Heart right ventricle (tissue), 16 donors: ENCODE results near the gene RBFOX1. TPM values are rescaled to one million over a fixed set of nuclear protein-coding genes. Genes with fewer than 3 reads are reported as not detected.

ENCODE experiments used
- ATAC-seq, 8 donors: fragments of 200-7000 bp; cut with Tn5 transposase; one replicate each; pipeline ENCODE4 v1.9.1; 2020; ENCODE audit warnings: mild to moderate bottlenecking in 8 of 8, moderate library complexity in 8 of 8, moderate number of reproducible peaks in 1 of 8
- DNase-seq, 2 donors: peaks; one replicate each; pipeline ENCODE4 v3.0.0-alpha.2; 2020
- H3K27ac ChIP-seq, 10 donors: fragments of 200-600 bp; sonication (generic) in 2 of 10; one replicate each; pipeline versions ENCODE4 v1.5.0 to v1.8.0; 2020 to 2022; ENCODE audit warnings: mild to moderate bottlenecking in 3 of 10
- H3K27me3 ChIP-seq, 7 donors: fragments of 200-600 bp; one replicate each; pipeline ENCODE4 v1.8.0; 2021 to 2022; ENCODE audit warnings: mild to moderate bottlenecking in 2 of 7
- H3K36me3 ChIP-seq, 9 donors: fragments of 200-600 bp; sonication (generic) in 1 of 9; one replicate each; pipeline versions ENCODE4 v1.5.0 to v1.8.0; 2020 to 2022; ENCODE audit warnings: mild to moderate bottlenecking in 2 of 9
- H3K4me1 ChIP-seq, 9 donors: fragments of 200-600 bp; sonication (generic) in 1 of 9; one replicate each; pipeline versions ENCODE4 v1.5.0 to v1.8.0; 2020 to 2022; ENCODE audit warnings: mild to moderate bottlenecking in 4 of 9
- H3K4me3 ChIP-seq, 10 donors: fragments of 200-600 bp; sonication (generic) in 2 of 10; one replicate each; pipeline versions ENCODE4 v1.5.0 to v1.8.0; 2020 to 2022; ENCODE audit warnings: mild to moderate bottlenecking in 7 of 10, moderate library complexity in 2 of 10
- H3K9me3 ChIP-seq, 11 donors: fragments of 200-600 bp in 10 of 11; sonication (generic) in 2 of 11; one replicate each; pipeline versions ENCODE4 v1.5.0 to v1.8.0; 2013 to 2022; ENCODE audit warnings: mild to moderate bottlenecking in 2 of 11, control low read depth in 1 of 11, moderate library complexity in 1 of 11
- WGBS, 2 donors: extraction: QIAGEN DNeasy Blood & Tissue Kit; methylation state at CpG; one replicate each; pipeline ENCODE4 v1.1.7; 2013; ENCODE audit warnings: inconsistent platforms in 1 of 2; 5-methylcytosine and 5-hydroxymethylcytosine counted together
- intact Hi-C, 10 donors: fragments of 100-400 bp; cut with DNase I; formaldehyde crosslinking; loops; one replicate each; pipeline versions ENCODE4 v1.11.1 to v1.14.2; 2022
- polyA plus RNA-seq, 2 donors: library from polyadenylated mRNA; stranded (reverse); fragments of 200-250 nt; gene quantifications; one replicate each; pipeline ENCODE4 v1.2.3, GENCODE V29; 2013
- total RNA-seq, 10 donors: library from RNA; stranded (reverse); fragmentation: NEBNext Ultra II Directional in 3 of 10; extraction: Animal tissue kit (Norgen Biotek cat#: 25700) in 3 of 10; gene quantifications; one replicate each; pipeline versions ENCODE4 v1.2.1 to v1.2.4, GENCODE V29; 2021 to 2023
- TF ChIP-seq, protein P1 (sequence below), 9 donors: fragments of 200-600 bp; sonication (generic) in 2 of 9; IDR thresholded peaks; one replicate each; pipeline versions ENCODE4 v1.5.0 to v1.8.0; 2021 to 2022; ENCODE audit warnings: antibody characterized with exemption in 9 of 9, mild to moderate bottlenecking in 5 of 9, moderate library complexity in 1 of 9
- donor health status: Arrhythmogenic right ventricular cardiomyopathy.
- donor health status: ischemic (EF 13 %, LVEDD 7.1; RV severe dilation, severe dysfunction).
- donor health status: healthy with polysubstance abuse.
- donor health status: DM: no; HTN: yes; CAD: no.
- donor health status: DM: no; HTN: no; CAD: no.
- donor health status: ischemic (EF 25% LVEDD 6.9; RV normal size, moderate dysfunction).
- donor health status: ischemic (EF 25% LVEDD 5.7; RV mildly dilated, moderate dysfunction).
- donor health status: healthy.
- donor health status: DM: yes; HTN: yes; CAD: no.
- donor health status: Ischemic cardiomyopathy.
- donor health status: ischemic (EF 35%, LVEDD 5.7; RV mildly dilated, moderate dysfunction).
- donor health status: nonischemic (EF 11% LVEDD 7.7; RV severe dilation, severe dysfunction).
- donor health status: DM: yes; HTN: yes; CAD: no.
- donor health status: PGD.
- donor health status: ischemic (EF 29% LVEDD 5.4; RV normal size, mild dysfunction).
- donor health status: nonischemic (EF 23%, LVEDD 6.1; RV moderate dilation, normal function).

RBFOX1 gene
- total and polyA plus RNA-seq, 12 donors: 11.1 to 82.9 (median 53.4) TPM

DNA sequence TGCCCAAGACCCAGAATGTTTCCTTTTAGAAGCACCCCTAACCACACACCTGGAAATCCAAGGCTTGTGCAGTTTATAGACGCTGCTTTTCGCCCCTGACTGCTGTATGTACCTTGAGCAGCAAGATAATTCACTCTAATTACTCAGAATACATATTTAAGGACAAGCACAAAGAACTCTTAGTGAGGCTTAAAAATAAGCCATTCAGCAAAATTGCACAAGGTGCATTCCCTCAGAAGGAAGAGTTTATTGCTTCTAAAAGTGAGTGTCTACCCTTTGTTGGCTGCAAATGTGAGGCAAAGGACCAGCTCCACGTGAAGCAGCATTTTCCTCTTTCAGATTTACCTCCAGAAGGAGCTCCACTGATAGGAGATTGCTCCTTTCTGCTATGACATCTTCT, 208.4 kb downstream of the RBFOX1 start:
- WGBS, 2 donors: 49 to 66% methylated on average over 3 of the region's 3 CpGs
- Histone ChIP-seq H3K9me3 (peaks cover 0 to 25% (median 0%) of the 10 kb centered on the region in 11 donors), H3K27me3 (no peaks in the 10 kb centered on the region), H3K27ac (no peak overlapping the region), H3K4me3 (no peak overlapping the region), H3K4me1 (peaks cover 0 to 4% (median 0%) of the 10 kb centered on the region in 9 donors), H3K36me3 (no peaks in the 10 kb centered on the region)
- DNase-seq: no peak
- intact Hi-C loops: loop anchor here in 1 of 10 donors (10.0 kb wide), 1 partner anchor 56 kb away; no protein-coding TSS in a partner anchor
- TF ChIP-seq, protein P1, sequence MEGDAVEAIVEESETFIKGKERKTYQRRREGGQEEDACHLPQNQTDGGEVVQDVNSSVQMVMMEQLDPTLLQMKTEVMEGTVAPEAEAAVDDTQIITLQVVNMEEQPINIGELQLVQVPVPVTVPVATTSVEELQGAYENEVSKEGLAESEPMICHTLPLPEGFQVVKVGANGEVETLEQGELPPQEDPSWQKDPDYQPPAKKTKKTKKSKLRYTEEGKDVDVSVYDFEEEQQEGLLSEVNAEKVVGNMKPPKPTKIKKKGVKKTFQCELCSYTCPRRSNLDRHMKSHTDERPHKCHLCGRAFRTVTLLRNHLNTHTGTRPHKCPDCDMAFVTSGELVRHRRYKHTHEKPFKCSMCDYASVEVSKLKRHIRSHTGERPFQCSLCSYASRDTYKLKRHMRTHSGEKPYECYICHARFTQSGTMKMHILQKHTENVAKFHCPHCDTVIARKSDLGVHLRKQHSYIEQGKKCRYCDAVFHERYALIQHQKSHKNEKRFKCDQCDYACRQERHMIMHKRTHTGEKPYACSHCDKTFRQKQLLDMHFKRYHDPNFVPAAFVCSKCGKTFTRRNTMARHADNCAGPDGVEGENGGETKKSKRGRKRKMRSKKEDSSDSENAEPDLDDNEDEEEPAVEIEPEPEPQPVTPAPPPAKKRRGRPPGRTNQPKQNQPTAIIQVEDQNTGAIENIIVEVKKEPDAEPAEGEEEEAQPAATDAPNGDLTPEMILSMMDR (IDR thresholded peaks at IDR 0.05): no peak
- no peak for ATAC-seq

DNA sequence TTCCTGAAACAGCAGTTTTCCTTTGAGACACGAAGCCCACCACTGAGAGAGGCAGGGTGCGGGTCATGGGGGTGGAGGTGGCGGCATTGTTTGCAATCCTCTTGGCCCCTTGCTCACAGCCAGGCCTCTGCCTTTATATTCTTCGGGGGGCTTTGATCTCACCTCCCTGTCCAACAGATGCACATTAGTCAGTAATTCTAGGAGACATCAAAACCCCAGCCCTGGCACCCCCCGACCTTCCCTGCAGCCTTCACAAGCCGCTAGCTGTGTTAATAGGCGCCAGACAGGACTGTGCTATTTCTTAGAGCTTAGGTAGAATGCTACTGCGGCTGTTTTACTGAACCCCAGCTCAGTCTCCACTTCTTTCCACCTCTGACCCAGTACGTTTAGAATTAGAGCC, 212.6 kb downstream of the RBFOX1 start:
- DNase-seq: no peak
- no peaks in the 10 kb centered on the region for H3K27me3 ChIP-seq
- peaks cover 0 to 4% (median 0%) of the 10 kb centered on the region in 9 donors for H3K4me1 ChIP-seq
- no peak for ATAC-seq
- H3K9me3 ChIP-seq: no peaks in the 10 kb centered on the region
- TF ChIP-seq, protein P1 (IDR thresholded peaks at IDR 0.05): no peak
- H3K4me3 ChIP-seq: no peak overlapping the region
- no peaks in the 10 kb centered on the region for H3K36me3 ChIP-seq
- intact Hi-C loops: loop anchor here in 1 of 10 donors (10.0 kb wide), 1 partner anchor 60 kb away; no protein-coding TSS in a partner anchor
- 63 to 66% methylated on average over 9 of the region's 9 CpGs for WGBS, 2 donors
- no peak overlapping the region for H3K27ac ChIP-seq

DNA sequence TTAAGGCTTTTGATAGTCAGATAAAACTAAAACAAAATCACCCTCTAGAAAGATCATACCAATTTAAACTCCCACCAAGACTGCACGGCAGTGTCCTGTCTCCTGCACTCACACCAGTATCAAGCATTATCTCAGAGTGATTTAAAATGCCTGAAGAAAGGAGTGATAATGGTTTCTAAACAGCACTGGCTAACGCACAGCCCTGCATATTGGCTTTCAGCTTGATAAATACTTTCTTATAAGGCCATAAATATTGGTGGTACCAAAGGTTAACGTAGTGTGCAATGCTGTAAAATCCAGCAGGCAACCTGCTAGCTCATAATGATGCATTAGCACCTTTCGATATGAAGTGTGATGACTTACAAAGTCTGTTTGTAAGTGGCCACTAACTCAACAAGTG, 214.3 kb downstream of the RBFOX1 start:
- ATAC-seq: no peak
- no peak overlapping the region for H3K4me3 ChIP-seq
- TF ChIP-seq, protein P1 (IDR thresholded peaks at IDR 0.05): no peak
- intact Hi-C loops: loop anchor here in 1 of 10 donors (10.0 kb wide), 1 partner anchor 62 kb away; no protein-coding TSS in a partner anchor
- 28 to 30% methylated on average over 4 of the region's 4 CpGs for WGBS, 2 donors
- H3K27ac ChIP-seq: no peak overlapping the region
- H3K9me3 ChIP-seq: no peaks in the 10 kb centered on the region
- no peak for DNase-seq
- no peaks in the 10 kb centered on the region for H3K36me3 ChIP-seq
- peaks cover 0 to 3% (median 0%) of the 10 kb centered on the region in 9 donors for H3K4me1 ChIP-seq
- no peaks in the 10 kb centered on the region for H3K27me3 ChIP-seq

DNA sequence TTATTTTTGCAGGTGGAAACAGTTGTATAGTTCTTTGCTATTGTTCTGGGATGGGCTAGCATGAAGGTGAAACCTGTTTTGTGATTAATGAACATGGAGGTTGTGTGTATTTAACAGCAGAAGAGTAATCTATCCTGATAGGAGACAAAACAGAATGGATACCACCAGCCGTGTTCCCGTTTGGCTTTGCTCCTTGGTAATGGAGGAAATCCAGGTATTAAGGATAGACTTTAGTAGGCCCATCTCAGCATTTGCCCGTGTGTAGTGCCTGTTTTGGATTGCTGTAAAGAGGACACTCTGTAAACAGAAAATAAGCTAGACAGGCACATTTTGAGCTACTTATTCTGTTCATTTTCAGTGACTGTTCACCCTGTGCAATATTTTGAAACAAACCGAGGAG, 215.1 kb downstream of the RBFOX1 start:
- H3K27ac ChIP-seq: no peak overlapping the region
- WGBS, 2 donors: 57 to 66% methylated on average over 4 of the region's 4 CpGs
- no peak overlapping the region for H3K4me3 ChIP-seq
- no peaks in the 10 kb centered on the region for H3K9me3 ChIP-seq
- no peaks in the 10 kb centered on the region for H3K4me1 ChIP-seq
- no peaks in the 10 kb centered on the region for H3K27me3 ChIP-seq
- TF ChIP-seq, protein P1 (IDR thresholded peaks at IDR 0.05): no peak
- H3K36me3 ChIP-seq: no peaks in the 10 kb centered on the region
- no peak for ATAC-seq
- intact Hi-C loops: loop anchor here in 1 of 10 donors (10.0 kb wide), 1 partner anchor 63 kb away; no protein-coding TSS in a partner anchor
- DNase-seq: no peak
